ENCODE results near the gene PTBP3.

DNA sequence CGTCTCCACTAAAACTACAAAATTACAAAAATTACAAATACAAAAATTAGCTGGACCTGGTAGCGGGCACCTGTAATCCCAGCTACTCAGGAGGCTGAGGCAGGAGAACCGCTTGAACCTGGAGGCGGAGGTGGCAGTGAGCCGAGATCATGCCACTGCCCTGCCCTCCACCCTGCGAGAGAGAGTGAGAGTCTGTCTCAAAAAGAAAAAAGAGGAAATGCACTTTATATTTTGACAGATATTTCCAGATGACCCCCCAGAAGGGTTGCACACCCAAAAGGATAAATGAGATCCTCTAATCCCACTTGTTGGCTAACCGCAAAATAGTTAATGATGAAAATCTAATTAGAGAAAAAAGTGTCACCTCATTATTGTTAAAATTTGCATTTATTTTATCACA, 48.6 kb upstream of the PTBP3 start:
- TF ChIP-seq EZH2phosphoT487 (IDR thresholded peaks at IDR 0.05; ENCODE audit: insufficient read depth, low read depth) (no peak), EZH2 (IDR thresholded peaks at IDR 0.05; ENCODE audit: insufficient read depth, poor library complexity, severe bottlenecking) (no peak)
